Measurements from ENCODE around the gene SGCA. TPM values are rescaled to one million over a fixed set of nuclear protein-coding genes. Genes with fewer than 3 reads are reported as not detected.

Gene SGCA
- total and polyA plus RNA-seq, 10 of the 15 experiments (the other 5 are each of a cell fraction or from before 2014, with no cell fraction given) = 0.13 to 2.2 (median 0.50) TPM; not detected in 2

GRCh38 chr17:50132104-50132794 lies 33.6 kb upstream of the SGCA start:
- CTCF ChIA-PET = interaction anchor here (0.5 to 3.1 kb wide), 9 partner anchors 9 to 39 kb away, joined by 3 to 21 read pairs (median 5); partner anchors contain the start of genes PDK2 and PPP1R9B
- Histone ChIP-seq H2AFZ (ENCODE audit: control insufficient read depth, low read depth, low read length) (no peak overlapping the region), H3K79me2 (ENCODE audit: control insufficient read depth, insufficient read depth, low read length) (no peaks in the 10 kb centered on the region), H3K4me2 (ENCODE audit: control insufficient read depth, insufficient read depth) (no peak overlapping the region), H4K20me1 (ENCODE audit: control insufficient read depth, insufficient read depth) (peaks cover under 1% of the 10 kb centered on the region; the same call in 1 of the 2 replicates), H3K9ac (ENCODE audit: control insufficient read depth, insufficient read depth, low read length) (no peak overlapping the region), H3K4me3 (no peak overlapping the region), H3K27me3 (replicated peaks in 1 of 2; ENCODE audit: control insufficient read depth in 2 of 2, insufficient read depth in 2 of 2, low read length in 1 of 2) (peaks cover 4 to 10% of the 10 kb centered on the region in 2 experiments), H3K4me1 (ENCODE audit: control insufficient read depth, insufficient read depth, low read length) (peaks cover 6% of the 10 kb centered on the region; the same call in 1 of the 2 replicates), H3K9me3 (replicated peaks; ENCODE audit: control insufficient read depth, insufficient read depth, low read length) (no peaks in the 10 kb centered on the region), H3K27ac (ENCODE audit: control insufficient read depth, insufficient read depth) (no peak overlapping the region), H3K36me3 (ENCODE audit: control insufficient read depth in 2 of 2, insufficient read depth in 2 of 2, low read length in 1 of 2) (peaks cover 13 to 27% of the 10 kb centered on the region in 2 experiments; a peak in 3 of 4 replicates)
- DNase-seq (ENCODE audit: low read depth, low spot score) (no peak), FAIRE-seq (peak; percentile 18), ATAC-seq (no peak)
- no TSS peak for BruUV-seq (replicated peaks)
- SMC1A ChIA-PET (ENCODE audit: uncharacterized antibody, unreplicated experiment) = interaction anchor here (1.1 kb wide), 1 partner anchor 29 kb away, joined by 6 read pairs; no protein-coding TSS in a partner anchor
- RAD21 ChIA-PET (ENCODE audit: unreplicated experiment) = interaction anchor here (0.7 kb wide), 1 partner anchor 15 kb away, joined by 3 read pairs; no protein-coding TSS in a partner anchor
- in situ Hi-C loops (cut with MboI) (no loop called here), intact Hi-C loops (cut with micrococcal nuclease; ENCODE audit: unreplicated experiment) (no loop called here)
- TF ChIP-seq NR2C1 (IDR thresholded peaks at IDR 0.05) (0 out of 2 replicates have a peak, but pooled peaks have one; percentile 20), BCLAF1 (IDR thresholded peaks at IDR 0.05) (no peak), KAT2A (conservative IDR thresholded peaks at IDR 0.05; ENCODE audit: control insufficient read depth, low read depth, low read length) (no peak), POLR2AphosphoS5 (IDR thresholded peaks at IDR 0.05; ENCODE audit: low read length) (peak; percentile 55), BCL3 (IDR thresholded peaks at IDR 0.05; ENCODE audit: borderline replicate concordance, insufficient read depth, low read depth, low read length, poor library complexity, severe bottlenecking) (peak; percentile 18), NRF1 (conservative IDR thresholded peaks at IDR 0.05; ENCODE audit: low read depth, low read length) (no peak), POLR2A (IDR thresholded peaks at IDR 0.05; ENCODE audit: low read depth, low read length) (peak; percentile 58; the same call in 1 of the 2 replicates), TBL1XR1 (IDR thresholded peaks at IDR 0.05; ENCODE audit: low read depth, low read length) (no peak), ZZZ3 (IDR thresholded peaks at IDR 0.05; ENCODE audit: control insufficient read depth, insufficient read length, low read depth) (no peak), JUNB (IDR thresholded peaks at IDR 0.05) (no peak), FOXK2 (IDR thresholded peaks at IDR 0.05) (no peak), NR2F1 (conservative IDR thresholded peaks at IDR 0.05) (peak; percentile 59)
- 40% methylated on average over 6 of the region's 6 CpGs for WGBS (ENCODE audit: insufficient coverage, insufficient replicate concordance, low lambda C conversion rate, missing lambda C conversion rate)
- POLR2A ChIA-PET = interaction anchor here (0.9 to 1.6 kb wide), 2 partner anchors 9 to 30 kb away, joined by 4 to 5 read pairs; no protein-coding TSS in a partner anchor

Data from GM12878 (cell line).